Measurements from ENCODE around the gene SAP30L. TPM values are rescaled to one million over a fixed set of nuclear protein-coding genes. Genes with fewer than 3 reads are reported as not detected.
A peak's percentile ranks its signal among the peaks of the same experiment; 100 is the strongest.

SAP30L gene
- total RNA-seq, 1 experiment from 2014 or later = 54.6 TPM

DNA sequence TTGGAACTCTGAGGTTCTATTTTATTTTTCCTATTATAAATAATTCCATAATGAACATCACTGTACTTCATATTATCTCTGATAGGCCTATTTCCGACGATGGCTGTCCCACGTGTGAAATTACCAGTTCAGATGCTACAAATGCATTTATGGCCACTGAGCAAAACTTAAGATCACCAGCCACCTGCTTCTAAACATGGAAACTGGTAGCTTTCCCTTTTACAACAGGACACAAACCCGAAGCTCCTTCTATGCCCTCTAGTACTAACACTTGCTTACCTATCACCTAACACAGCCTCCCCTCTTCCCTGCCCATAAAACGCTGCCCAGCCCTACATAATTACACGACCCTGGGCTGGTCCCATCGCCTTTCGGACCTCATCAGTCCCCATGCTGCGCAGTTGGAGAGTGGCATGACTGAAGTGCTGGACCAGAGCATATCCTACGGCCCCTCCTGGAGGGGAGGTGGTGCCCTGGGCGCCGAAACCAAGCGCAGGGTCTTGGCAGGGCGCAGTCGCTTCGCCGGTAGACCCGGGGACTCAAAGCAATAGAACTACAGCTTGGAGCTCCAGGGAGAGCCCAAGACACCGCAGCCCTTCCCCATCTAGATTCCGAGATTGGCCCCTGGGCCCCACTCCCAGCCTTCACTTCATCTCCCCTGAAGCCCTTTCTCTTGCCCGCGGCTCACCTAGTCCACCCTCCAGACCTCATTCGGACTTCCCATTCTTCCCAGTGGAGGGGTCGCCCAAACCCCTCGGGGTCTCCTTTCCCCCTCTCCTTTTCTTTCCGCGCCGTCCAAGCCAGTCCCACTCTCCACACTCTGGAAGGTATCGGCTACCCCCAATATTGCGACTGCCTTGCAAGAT, 1.0 kb upstream of the SAP30L start:
- intact Hi-C loops (cut with micrococcal nuclease; ENCODE audit: unreplicated experiment) = no loop called here
- TF ChIP-seq SIN3A (IDR thresholded peaks at IDR 0.05; ENCODE audit: borderline replicate concordance, insufficient read depth, low read depth, low read length) (no peak), TCF7L2 (IDR thresholded peaks at IDR 0.05; ENCODE audit: low read depth, low read length) (no peak), REST (IDR thresholded peaks at IDR 0.05; ENCODE audit: insufficient read depth in 1 of 2, low read depth in 2 of 2, low read length in 1 of 2) (no peak), CTCF (IDR thresholded peaks at IDR 0.05) (no peak), POLR2AphosphoS5 (IDR thresholded peaks at IDR 0.05; ENCODE audit: low read depth, low read length) (no peak)
- DNase-seq (ENCODE audit: low read depth, low spot score) = no peak
- ATAC-seq = peak; percentile 30
- Histone ChIP-seq H3K9me3 (ENCODE audit: control insufficient read depth, insufficient read depth, low read depth, low read length) (no peaks in the 10 kb centered on the region), H3K27ac (ENCODE audit: low read length) (peak overlapping the region; percentile 84), H3K4me1 (ENCODE audit: control insufficient read depth, insufficient read depth, low read length) (peaks cover 8% of the 10 kb centered on the region), H3K4me3 (ENCODE audit: low read depth in 2 of 2, low read length in 2 of 2) (peak overlapping the region; percentile 94 to 97), H3K27me3 (ENCODE audit: control insufficient read depth, insufficient read depth, low read length) (no peaks in the 10 kb centered on the region), H3K36me3 (ENCODE audit: control insufficient read depth, insufficient read depth, low read length) (no peaks in the 10 kb centered on the region; the same call in 1 of the 2 replicates)
- BruUV-seq (replicated peaks) = TSS peak; percentile 45
- in situ Hi-C loops (cut with HindIII; ENCODE audit: low pct_unique_long_range_greater_than_20kb, low sequenced_read_pairs) = no loop called here
- ChIA-PET CTCF (no interaction called here), POLR2A (no interaction called here)

GRCh38 chr5:154446195-154447088, 645 bp downstream of the SAP30L start:
- no peak for TF ChIP-seq POLR2AphosphoS5 (IDR thresholded peaks at IDR 0.05; ENCODE audit: low read depth, low read length)
- no peak for TF ChIP-seq TCF7L2 (IDR thresholded peaks at IDR 0.05; ENCODE audit: low read depth, low read length)
- TF ChIP-seq REST (IDR thresholded peaks at IDR 0.05; ENCODE audit: insufficient read depth in 1 of 2, low read depth in 2 of 2, low read length in 1 of 2) = no peak
- TF ChIP-seq SIN3A (IDR thresholded peaks at IDR 0.05; ENCODE audit: borderline replicate concordance, insufficient read depth, low read depth, low read length) = 0 out of 2 replicates have a peak, but pooled peaks have one; percentile 43
- no peak for TF ChIP-seq CTCF (IDR thresholded peaks at IDR 0.05)
- H3K36me3 ChIP-seq (ENCODE audit: control insufficient read depth, insufficient read depth, low read length) = peaks cover 3% of the 10 kb centered on the region
- H3K27me3 ChIP-seq (ENCODE audit: control insufficient read depth, insufficient read depth, low read length) = no peaks in the 10 kb centered on the region
- intact Hi-C loops (cut with micrococcal nuclease; ENCODE audit: unreplicated experiment) (no loop called here), in situ Hi-C loops (cut with HindIII; ENCODE audit: low pct_unique_long_range_greater_than_20kb, low sequenced_read_pairs) (no loop called here)
- H3K9me3 ChIP-seq (ENCODE audit: control insufficient read depth, insufficient read depth, low read depth, low read length) = no peaks in the 10 kb centered on the region
- ChIA-PET CTCF (no interaction called here), POLR2A (interaction anchor here (0.6 kb wide), 1 partner anchor 32 kb away, joined by 10 read pairs; the partner anchor contains the start of gene HAND1)
- BruUV-seq (replicated peaks) = no TSS peak
- H3K4me3 ChIP-seq (ENCODE audit: low read depth in 2 of 2, low read length in 2 of 2) = peak overlapping the region; percentile 94 to 97
- DNase-seq (ENCODE audit: low read depth, low spot score) (no peak), ATAC-seq (peak; percentile 56)
- peaks cover 8% of the 10 kb centered on the region for H3K4me1 ChIP-seq (ENCODE audit: control insufficient read depth, insufficient read depth, low read length)
- peak overlapping the region; percentile 11 for H3K27ac ChIP-seq (ENCODE audit: low read length)
